ENCODE results near the gene CBLN3. TPM values are rescaled to one million over a fixed set of nuclear protein-coding genes. Genes with fewer than 3 reads are reported as not detected.
"Not testable (repeated sequence)": the region's sequence is repeated elsewhere in the genome, so short reads cannot be mapped to it uniquely, and the experiment has no call there.

CBLN3 gene
- 1 to 10 TPM; 2.9 to 3.5 (median 3.0) TPM for polyA plus RNA-seq (ENCODE audit: insufficient read length in 3 of 3)
- long read RNA-seq, donor 1, partial matches to known transcripts = 0 of 1 reads
- long read RNA-seq, donor 1, other reads (novel, unspliced or antisense) = 0 of 1 reads
- long read RNA-seq, donor 2, partial matches to known transcripts = 0 of 3 reads
- long read RNA-seq, donor 2, other reads (novel, unspliced or antisense) = 0 of 3 reads
- long read RNA-seq, donor 3 = 0 reads
- long read RNA-seq, donor 4, partial matches to known transcripts = 0 of 2 reads
- long read RNA-seq, donor 4, other reads (novel, unspliced or antisense) = 0 of 2 reads
- long read RNA-seq, donor 5 = 0 reads
- long read RNA-seq, donor 6 = 0 reads
- long read RNA-seq, donor 7, partial matches to known transcripts = 0 of 1 reads
- long read RNA-seq, donor 7, other reads (novel, unspliced or antisense) = 0 of 1 reads
- long read RNA-seq, donor 8 = 0 reads
- long read RNA-seq, donor 9, partial matches to known transcripts = 0 of 1 reads
- long read RNA-seq, donor 9, other reads (novel, unspliced or antisense) = 0 of 1 reads
- long read RNA-seq, donor 10 = 0 reads
- long read RNA-seq, donor 11, partial matches to known transcripts = 0 of 1 reads
- long read RNA-seq, donor 11, other reads (novel, unspliced or antisense) = 0 of 1 reads
- long read RNA-seq, donor 12, partial matches to known transcripts = 18 of 18 reads
- long read RNA-seq, donor 12, other reads (novel, unspliced or antisense) = 0 of 18 reads
- long read RNA-seq, donor 13 = 0 reads
- long read RNA-seq, donor 14, partial matches to known transcripts = 0 of 1 reads
- long read RNA-seq, donor 14, other reads (novel, unspliced or antisense) = 0 of 1 reads
- long read RNA-seq, donor 15, partial matches to known transcripts = 0 of 1 reads
- long read RNA-seq, donor 15, other reads (novel, unspliced or antisense) = 0 of 1 reads
- long read RNA-seq, donor 16, partial matches to known transcripts = 0 of 4 reads
- long read RNA-seq, donor 16, other reads (novel, unspliced or antisense) = 0 of 4 reads

DNA sequence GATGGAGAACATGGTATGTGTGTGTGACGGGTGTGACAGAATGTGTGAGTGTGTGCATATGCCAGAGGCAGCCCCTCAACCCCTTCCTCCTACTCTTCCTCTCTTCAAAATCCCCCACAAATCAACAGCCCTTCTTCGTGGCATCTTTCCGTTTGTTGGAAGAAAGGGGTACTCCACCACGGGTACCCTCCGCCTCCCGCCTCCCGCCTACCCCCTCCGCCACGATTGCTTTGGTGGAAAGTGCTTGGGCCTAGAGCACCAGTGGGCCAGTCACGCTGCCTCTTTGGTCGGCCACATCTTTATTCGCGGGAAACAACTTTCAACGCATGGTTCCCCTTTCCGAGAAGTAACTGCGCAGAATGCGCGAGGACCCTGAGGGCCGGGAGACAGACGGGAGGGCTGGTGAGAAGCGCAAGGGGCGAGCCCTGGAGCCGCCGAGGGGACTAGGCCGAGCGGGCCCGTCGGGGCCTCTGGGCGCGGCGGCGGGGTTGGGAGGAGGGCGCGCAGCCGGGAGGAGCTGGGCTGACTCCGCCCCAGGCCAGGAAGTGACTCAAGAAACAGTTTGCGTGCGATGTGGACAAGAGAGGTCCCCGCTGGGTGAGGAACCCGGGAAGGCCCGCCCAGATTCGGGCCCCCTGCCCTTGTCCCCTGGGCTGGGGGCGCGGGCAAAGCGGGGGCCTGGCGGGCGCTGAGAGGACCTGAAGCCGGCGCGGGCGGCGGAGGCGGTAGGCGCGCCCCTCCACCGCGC, at the start of gene CBLN3, which contains the start of gene KHNYN:
CBLN3 (minus strand) TSS at position 274 of the 748 bp plus-strand sequence. CDS start 614 bp downstream, outside the sequence.
KHNYN (plus strand) TSS at position 560 of the 748 bp plus-strand sequence. CDS start 777 bp downstream, outside the sequence.
- peak in 9 of 11 donors; percentile 66 to 90 (median 85) for DNase-seq (ENCODE audit: extremely low read depth in 1 of 11, low read depth in 9 of 11, low spot score in 4 of 11)

DNA sequence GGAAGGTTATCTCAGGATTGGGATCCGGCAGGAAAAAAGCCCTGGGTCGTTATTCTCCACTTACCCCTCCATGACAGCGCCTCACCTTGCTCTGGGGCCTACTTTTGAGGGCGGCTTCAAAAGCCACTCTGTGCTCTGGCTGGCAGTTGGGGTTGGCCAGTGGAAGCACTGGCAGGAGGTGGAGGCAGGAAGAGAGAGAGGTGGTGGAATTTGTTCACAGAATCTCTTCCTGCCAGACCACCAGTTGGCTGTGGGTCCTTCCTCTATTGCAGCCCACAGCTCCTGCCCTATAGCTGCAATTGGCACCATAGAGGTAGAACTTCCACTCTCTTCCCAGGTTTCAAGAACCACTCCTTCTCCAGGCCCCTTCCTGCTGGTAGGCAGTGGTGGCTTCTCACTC, 45.8 kb upstream of the CBLN3 start:
- no peak for DNase-seq (ENCODE audit: extremely low read depth in 1 of 11, low read depth in 9 of 11, low spot score in 4 of 11)

GRCh38 chr14:24473211-24473610, 43.7 kb upstream of the CBLN3 start:
- no peak for DNase-seq (ENCODE audit: extremely low read depth in 1 of 11, low read depth in 9 of 11, low spot score in 4 of 11)

DNA sequence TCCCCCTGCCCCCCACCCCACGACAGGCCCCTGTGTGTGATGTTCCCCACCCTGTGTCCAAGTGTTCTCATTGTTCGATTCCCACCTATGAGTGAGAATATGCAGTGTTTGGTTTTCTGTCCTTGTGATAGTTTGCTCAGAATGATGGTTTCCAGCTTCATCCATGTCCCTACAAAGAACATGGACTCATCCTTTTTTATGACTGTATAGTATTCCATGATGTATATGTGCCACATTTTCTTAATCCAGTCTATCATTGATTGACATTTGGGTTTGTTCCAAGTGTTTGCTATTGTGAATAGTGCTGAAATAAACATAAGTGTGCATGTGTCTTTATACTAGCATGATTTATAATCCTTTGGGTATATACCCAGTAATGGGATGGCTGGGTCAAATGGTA, 41.0 kb upstream of the CBLN3 start:
- not testable (repeated sequence) for DNase-seq (ENCODE audit: extremely low read depth in 1 of 11, low read depth in 9 of 11, low spot score in 4 of 11)

GRCh38 chr14:24465805-24466204, 36.3 kb upstream of the CBLN3 start:
- DNase-seq (ENCODE audit: extremely low read depth in 1 of 11, low read depth in 9 of 11, low spot score in 4 of 11) = no peak

GRCh38 chr14:24465368-24465767, 35.9 kb upstream of the CBLN3 start:
- DNase-seq (ENCODE audit: extremely low read depth in 1 of 11, low read depth in 9 of 11, low spot score in 4 of 11) = no peak

- DNase-seq (ENCODE audit: extremely low read depth in 1 of 11, low read depth in 9 of 11, low spot score in 4 of 11) = no peak
These were observed 34.7 kb upstream of the CBLN3 start for GRCh38 chr14:24463884-24464785.

GRCh38 chr14:24463017-24463883, 33.8 kb upstream of the CBLN3 start:
- no peak for DNase-seq (ENCODE audit: extremely low read depth in 1 of 11, low read depth in 9 of 11, low spot score in 4 of 11)

GRCh38 chr14:24461336-24461735, 31.9 kb upstream of the CBLN3 start:
- no peak for DNase-seq (ENCODE audit: extremely low read depth in 1 of 11, low read depth in 9 of 11, low spot score in 4 of 11)

- DNase-seq (ENCODE audit: extremely low read depth in 1 of 11, low read depth in 9 of 11, low spot score in 4 of 11) = no peak
These were observed 29.9 kb upstream of the CBLN3 start for GRCh38 chr14:24459331-24459730.

- no peak for DNase-seq (ENCODE audit: extremely low read depth in 1 of 11, low read depth in 9 of 11, low spot score in 4 of 11)
These were observed 29.3 kb upstream of the CBLN3 start for GRCh38 chr14:24458736-24459135.

DNA sequence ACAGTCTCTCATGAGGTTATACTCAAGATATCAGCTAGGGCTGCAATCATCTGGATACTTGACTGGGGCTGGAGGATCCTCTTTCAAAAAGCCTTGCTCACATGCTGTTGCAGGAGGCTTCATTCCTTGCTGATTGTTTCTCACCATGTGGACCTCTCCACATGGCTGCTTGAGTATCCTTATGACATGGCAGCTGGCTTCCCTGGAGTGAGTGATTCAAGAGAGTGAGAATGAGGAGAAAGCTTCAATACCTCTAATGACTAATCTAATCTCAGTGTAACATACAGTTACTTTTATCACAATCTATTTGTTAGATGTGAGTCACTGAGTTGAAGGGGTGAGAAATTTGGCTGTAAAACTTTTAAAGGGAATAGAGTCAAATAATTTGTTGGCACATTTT, 27.5 kb upstream of the CBLN3 start:
- DNase-seq (ENCODE audit: extremely low read depth in 1 of 11, low read depth in 9 of 11, low spot score in 4 of 11) = no peak

DNA sequence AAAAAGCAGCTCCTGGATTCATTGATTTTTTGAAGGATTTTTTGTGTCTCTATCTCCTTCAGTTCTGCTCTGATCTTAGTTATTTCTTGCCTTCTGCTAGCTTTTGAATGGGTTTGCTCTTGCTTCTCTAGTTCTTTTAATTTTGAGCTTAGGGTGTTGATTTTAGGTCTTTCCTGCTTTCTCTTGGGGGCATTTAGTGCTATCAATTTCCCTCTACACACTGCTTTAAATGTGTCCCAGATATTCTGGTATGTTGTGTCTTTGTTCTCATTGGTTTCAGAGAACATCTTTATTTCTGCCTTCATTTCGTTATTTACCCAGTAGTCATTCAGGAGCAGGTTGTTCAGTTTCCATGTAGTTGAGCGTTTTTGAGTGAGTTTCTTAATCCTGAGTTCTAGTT, 21.4 kb upstream of the CBLN3 start:
- not testable (repeated sequence) for DNase-seq (ENCODE audit: extremely low read depth in 1 of 11, low read depth in 9 of 11, low spot score in 4 of 11)

GRCh38 chr14:24443053-24443665, 13.7 kb upstream of the CBLN3 start:
- DNase-seq (ENCODE audit: extremely low read depth in 1 of 11, low read depth in 9 of 11, low spot score in 4 of 11) = no peak

DNA sequence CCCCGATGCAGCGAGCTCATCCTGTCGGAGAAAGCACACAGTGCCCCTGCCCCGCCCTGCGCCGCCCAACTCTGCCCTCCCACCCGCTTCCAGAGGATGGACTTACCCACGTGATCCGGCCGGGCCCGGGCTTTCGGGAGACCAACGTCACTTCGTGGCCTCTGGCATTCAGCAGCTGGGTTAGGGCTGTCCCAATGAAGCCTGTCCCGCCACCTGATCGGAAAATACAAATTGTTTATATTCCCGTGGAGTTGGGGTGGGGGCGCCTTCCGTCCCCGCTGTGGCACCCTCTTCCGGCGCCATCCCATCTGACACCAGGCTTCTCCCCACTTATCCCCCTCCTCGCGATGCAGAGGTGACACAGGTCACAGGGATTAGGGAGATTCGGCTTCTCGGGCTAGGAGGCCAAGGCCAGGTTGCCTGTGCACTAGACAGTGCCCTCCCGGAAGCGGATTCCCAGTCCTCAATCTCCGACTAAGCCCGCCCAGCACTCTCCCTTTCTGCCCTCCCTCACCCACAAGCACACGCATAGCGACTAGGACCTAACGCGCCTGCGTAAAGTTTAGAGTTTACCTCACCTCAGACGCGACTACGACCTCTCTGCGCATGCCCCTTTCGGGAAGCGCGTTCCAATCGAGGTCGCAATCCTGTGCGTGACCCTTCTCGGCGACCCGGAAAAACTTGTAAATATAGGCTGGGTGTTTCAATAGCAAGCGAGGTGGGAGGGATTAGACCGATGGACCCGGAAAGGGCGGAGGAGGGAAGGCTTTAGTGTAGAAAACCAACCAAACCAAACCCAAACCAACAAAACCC, 13.0 kb upstream of the CBLN3 start, which contains the start of gene SDR39U1:
SDR39U1 (minus strand) TSS at position 537 of the 813 bp plus-strand sequence; CDS start at position 530, 7 bp downstream.
- peak; percentile 96 to 99 (median 98) for DNase-seq (ENCODE audit: extremely low read depth in 1 of 11, low read depth in 9 of 11, low spot score in 4 of 11)

DNA sequence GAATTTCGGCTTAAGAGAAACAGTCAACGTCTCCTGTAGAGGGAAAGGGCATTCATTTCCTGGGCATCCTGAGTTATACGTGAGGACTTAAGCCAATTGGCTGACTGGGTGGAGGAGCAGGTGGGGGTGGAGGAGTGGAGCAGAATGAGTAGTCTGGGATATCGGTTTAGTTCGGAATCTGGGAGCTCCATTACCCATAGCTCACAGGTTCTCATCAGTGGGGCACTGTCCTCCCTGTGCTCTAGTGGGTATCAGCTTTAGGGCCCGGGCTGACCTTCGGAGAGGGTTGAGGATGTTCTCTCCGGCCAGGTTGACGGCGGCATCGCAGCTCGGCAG, 12.4 kb upstream of the CBLN3 start:
- DNase-seq (ENCODE audit: extremely low read depth in 1 of 11, low read depth in 9 of 11, low spot score in 4 of 11) = no peak
